Measurements from ENCODE around the gene ARGFX.
"Not testable (repeated sequence)": the region's sequence is repeated elsewhere in the genome, so short reads cannot be mapped to it uniquely, and the experiment has no call there.

The ARGFX gene

DNA sequence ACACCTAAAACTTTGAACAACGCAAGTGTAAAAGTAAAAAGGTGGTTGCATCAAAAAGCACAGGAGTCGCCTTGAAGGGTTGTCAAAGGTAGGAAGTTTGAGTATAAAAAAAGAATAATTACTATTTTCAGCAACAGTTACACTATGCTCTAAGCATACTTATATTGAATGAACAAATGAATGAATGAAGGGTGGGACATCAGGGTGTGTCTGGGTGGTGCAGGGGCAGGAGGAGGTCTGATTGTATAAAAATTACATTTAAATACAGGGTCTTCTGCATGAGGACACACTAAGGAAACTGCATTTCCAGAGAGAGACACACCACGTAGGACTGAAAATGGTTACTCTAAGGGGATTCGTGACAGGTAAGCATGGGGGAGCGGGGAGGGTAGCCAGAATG is at the start of gene ARGFX:
Gene ARGFX (plus strand): TSS at position 301 of the 400 bp plus-strand sequence. CDS start 2,765 bp downstream, outside the sequence.
- in situ Hi-C loops (cut with MboI; ENCODE audit: low sequenced_read_pairs), result no loop called here

DNA sequence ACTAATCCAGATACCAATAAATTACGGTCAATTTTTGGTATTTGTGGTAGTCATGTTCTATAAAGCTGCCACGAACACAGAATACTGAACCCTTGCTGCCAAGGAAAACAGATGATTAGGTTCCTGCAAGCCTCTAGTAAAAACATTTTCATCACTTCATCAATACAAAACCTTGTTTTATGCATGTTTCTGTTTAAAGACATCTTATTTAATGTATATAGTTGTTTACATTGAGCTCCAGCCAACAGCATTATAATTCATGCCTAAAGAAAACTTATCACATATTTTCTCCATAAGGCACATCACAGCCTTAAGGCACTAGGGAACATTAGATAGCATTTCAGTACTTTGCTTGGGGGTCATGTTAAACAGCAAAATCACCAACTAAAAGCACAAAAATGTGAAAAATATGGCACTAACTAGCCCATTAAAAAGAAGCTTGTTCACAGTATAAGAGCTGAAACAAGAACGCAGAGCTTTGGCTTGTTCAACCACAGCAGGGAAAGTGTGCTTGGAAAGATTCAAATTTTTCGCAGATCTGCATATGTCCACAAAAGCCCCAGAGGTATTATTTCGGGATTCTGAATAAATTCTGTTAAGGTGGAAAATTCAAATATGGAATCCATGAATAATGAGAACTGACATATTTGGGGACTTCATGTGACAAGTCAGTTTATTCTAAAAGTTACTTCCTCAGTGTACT is 49.6 kb upstream of the ARGFX start:
- in situ Hi-C loops (cut with MboI; ENCODE audit: low sequenced_read_pairs), result no loop called here

DNA sequence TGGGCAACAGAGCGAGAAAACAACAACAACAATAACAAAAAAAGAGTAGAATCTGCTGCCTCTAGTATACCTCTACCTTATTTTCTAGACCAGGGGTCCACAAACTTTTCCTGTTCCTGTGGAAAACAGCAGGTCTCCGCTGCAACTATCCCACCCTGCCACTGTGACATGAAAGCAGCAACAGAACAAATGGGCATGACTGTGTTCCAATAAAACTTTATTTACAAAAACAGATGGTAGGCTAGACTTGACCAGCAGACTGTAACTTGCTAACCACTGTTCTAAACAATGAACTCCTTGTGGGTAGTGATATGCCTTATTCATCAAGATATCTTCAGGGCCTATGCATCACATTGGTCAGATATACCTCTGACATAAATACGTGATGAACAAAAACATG is 47.2 kb upstream of the ARGFX start:
- in situ Hi-C loops (cut with MboI; ENCODE audit: low sequenced_read_pairs), result no loop called here

DNA sequence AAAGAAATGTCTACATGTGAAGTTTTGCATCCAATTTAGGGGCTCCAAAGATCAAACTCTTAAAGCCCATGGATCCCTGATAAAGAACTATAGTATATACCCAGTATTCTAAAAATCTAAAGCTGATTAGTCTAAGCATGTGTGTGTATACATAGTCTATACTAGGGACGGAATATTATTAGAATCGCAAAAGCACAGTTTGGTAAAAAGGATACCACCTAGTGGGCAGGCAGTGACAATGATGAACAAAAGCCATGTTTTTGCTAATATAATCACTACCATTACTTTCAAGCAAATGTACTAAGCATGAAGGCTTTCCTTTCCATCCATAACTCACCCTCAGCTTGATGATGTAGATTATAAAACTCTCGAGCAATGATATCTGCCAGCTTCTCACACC is 38.4 kb upstream of the ARGFX start:
- in situ Hi-C loops (cut with MboI; ENCODE audit: low sequenced_read_pairs), result loop anchor here (25.0 kb wide), 1 partner anchor 558 kb away; no protein-coding TSS in a partner anchor

DNA sequence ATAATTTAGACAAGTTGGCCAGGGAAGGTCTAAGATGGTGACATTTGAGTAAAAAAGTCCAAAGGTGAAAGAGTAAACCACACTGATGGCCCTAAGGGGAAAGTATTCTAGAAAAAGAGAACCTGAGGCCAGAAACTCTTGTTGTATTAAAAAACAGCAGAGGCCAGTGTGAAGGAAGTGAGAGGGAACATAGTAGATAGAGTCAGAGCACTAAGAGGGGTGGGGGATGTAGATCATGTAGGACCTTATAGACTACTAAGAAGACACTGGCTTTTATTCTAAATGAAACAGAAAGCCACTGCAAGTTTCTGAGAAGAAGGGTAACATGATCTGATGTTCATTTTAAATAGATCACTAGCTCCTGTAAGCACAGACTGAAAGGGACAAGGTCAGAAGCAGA is 36.5 kb upstream of the ARGFX start:
- in situ Hi-C loops (cut with MboI; ENCODE audit: low sequenced_read_pairs), result loop anchor here (25.0 kb wide), 1 partner anchor 556 kb away; no protein-coding TSS in a partner anchor

DNA sequence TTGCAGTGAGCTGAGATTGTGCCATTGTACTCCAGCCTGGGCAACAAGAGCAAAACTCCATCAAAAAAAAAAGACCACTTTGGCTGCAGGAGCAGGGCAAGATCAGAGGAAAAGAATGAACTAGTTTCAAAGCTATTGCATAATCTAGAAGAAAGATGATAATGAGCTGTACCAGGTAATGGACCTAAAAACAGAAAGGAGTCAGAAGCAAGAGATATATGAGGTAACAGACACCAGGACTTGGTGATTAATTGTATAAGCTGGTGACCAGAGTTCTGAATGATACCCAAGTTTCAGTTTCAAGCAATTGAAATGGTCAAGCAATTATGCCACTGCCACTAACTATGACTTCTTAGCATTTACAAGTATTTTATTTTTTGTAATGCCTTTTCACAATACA is 24.8 kb upstream of the ARGFX start:
- in situ Hi-C loops (cut with MboI; ENCODE audit: low sequenced_read_pairs), result loop anchor here (25.0 kb wide), 1 partner anchor 544 kb away; no protein-coding TSS in a partner anchor

DNA sequence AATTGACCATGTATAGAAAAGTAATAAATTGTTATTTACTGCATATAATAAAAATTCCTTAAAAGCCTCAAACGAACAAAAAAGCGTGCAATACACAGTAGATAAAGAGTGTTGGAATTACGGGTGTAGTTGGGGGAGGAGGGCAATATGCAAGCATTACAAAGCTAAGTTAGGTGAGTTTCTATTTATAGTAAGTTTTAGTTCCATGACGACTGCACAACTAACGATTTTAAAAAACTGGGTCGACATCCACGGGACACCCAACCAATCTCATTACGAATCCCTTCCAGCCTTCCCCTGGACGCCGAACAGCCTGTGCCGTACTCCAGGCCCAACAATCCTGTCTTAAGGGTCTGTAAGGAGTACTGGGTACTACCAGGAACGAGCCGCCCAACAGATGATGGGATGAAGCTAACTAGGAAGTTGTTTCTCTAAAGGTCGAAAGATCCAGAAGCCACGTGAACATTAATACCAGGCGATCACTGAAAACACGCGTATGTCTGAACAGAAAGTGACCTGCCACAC is 22.6 kb upstream of the ARGFX start:
- in situ Hi-C loops (cut with MboI; ENCODE audit: low sequenced_read_pairs), result loop anchor here (25.0 kb wide), 1 partner anchor 542 kb away; no protein-coding TSS in a partner anchor

DNA sequence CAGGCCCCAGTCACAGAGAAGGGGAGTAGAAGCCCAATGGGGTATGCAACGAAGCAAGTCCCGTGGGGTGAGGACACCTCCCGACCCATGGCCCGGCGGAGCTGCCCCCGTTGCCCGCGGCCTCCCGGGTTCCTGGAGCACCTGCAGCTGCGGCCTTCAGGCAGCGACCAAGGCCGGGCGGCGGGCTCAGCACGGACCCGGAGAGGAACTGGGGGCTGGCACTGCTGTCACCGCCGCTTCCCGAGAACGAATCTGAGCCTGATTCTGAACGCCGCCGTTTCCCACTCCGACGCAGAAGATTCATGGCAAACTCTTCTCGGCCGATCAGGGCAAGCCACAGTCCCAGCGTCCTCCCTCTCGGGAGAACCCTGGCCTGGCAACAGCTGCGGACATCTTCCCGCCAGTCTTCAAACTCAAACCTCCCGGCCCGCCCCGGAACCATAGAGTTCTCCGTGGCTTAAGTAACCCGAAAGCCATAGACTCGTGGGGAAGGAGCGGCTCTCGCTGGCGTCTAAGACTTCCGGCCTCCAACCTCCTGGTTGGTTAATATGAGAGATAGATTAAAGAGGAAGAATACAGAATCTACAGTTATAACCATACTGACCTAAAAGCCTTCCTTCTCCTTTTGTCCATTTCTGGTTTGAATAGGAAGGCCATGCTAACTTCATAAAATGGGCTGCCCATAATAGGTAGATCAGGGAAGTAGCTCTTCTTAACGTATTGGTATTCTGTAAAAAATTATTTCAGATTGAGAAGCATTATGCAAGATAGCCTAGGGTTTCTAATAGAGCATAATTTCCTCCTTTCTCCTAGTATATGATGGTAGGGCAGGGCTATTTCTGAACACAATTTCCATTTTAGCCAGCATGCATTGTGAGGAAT is 21.9 kb upstream of the ARGFX start, which contains the start of gene POLQ:
Gene POLQ (minus strand): TSS at position 415 of the 882 bp plus-strand sequence. CDS start 111 bp downstream, at position 304.
- in situ Hi-C loops (cut with MboI; ENCODE audit: low sequenced_read_pairs), result loop anchor here (25.0 kb wide), 1 partner anchor 541 kb away; no protein-coding TSS in a partner anchor

DNA sequence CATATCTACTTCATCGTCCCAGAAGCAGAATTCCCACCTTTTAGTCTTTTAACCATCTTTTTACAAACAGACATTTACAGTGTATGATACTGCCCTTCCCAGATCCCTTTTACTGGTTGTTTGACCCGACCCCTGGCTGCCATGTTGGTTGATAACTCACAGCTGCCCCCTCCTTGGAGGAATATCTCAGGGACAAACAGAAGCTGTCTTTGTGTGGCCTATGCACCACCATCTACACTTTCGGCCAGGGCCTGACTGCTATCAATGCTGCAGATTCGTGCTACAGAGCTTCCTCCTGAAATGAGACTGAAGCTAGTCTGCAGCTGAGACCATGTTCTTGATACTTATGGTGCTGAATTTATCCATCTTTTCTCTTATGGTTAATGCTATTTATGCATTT is 15.4 kb upstream of the ARGFX start:
- in situ Hi-C loops (cut with MboI; ENCODE audit: low sequenced_read_pairs), result no loop called here

DNA sequence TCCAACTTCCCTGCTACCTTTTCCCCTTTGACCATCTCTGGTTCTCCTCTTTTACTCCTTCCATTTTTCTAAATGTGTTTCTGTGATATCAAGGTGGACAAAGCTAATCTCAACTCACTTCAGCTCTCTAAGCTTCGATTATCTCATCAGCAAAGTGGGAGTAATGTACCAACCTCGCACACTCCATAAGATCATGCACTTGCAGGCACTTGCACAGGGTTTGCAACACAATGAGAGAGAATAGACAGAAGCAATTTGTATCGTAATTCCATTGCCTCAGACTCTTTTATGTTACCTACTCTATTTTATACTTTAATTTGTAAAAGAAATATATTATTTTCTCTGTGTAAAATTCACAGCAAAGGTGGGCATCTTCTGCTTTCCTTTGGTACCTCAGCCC is 15.0 kb upstream of the ARGFX start:
- in situ Hi-C loops (cut with MboI; ENCODE audit: low sequenced_read_pairs), result no loop called here

DNA sequence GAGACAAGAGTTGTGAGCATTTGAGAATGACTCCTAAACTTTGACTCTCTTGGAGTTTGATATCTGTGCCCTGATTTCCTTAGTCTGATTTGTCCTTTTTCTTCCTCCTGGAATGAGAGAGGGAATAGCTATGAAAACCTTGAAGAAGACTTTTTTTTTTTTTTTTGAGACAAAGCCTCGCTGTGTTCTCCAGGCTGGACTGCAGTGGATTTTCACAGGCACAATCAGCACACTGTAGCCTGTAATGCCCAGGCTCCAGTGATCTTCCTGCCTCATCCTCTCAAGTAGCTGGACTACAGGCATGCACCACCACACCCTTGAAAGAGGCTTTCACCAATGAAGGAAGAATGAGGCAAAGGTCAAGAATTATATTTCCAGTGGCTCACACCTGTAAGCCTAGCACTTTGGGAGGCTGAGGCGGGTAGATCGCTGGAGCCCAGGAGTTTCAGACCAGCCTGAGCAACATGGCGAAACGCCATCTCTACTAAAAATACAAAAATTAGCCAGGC is 10.3 kb upstream of the ARGFX start:
- in situ Hi-C loops (cut with MboI; ENCODE audit: low sequenced_read_pairs), result no loop called here

DNA sequence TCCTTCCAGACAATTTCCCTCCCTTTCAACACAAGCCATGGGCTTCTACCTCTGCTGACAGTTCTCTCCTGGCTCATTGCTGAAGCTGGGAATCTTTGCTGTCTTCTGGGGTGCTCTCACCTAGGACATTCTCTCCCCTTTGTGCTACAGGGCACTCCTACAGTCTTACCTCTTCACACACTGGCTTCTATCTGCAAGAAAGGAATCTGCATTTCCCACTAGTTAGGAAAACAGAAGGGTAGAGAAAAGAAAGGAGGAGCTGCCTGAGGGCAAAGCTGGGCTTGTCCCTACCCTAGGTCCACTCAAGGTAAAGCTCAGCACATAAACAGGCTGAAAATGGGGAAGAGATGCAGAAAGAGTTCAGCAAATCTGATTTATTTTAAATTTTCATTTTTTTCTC is 5.6 kb upstream of the ARGFX start:
- in situ Hi-C loops (cut with MboI; ENCODE audit: low sequenced_read_pairs), result no loop called here

DNA sequence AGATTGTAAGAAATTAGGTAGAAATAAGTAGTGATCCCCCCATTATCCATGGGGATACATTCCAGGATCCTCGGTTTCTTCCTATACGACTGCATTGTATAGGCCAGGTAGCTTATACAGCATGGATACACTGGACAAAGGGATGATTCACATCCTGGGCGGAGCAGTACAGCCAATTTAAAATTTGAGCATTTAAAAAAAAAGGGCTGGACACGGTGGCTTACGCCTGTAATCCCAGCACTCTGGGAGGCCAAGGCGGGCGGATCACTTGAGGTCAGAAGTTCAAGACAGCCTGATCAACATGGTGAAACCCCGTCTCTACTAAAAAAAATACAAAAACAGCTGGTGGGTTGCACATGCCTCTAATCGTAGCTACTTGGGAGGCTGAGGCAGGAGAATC is 976 bp upstream of the ARGFX start:
- in situ Hi-C loops (cut with MboI; ENCODE audit: low sequenced_read_pairs), result no loop called here

DNA sequence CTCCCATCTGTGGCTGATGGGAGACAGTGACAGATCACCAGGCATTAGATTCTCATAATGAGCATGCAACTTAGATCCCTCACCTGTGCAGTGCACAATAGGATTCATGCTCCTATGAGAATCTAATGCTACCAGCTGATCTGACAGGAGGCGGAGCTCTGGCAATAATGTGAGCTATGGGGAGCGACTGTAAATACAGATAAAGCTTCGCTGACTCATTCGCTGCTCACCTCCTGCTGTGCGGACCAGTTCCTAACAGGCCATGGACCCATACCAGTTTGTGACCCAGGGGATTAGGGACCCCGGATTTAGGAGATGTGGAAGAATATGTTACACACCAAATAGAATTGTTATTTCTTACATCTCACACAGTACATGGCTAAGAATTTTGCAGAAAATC is 6.7 kb downstream of the ARGFX start:
- in situ Hi-C loops (cut with MboI; ENCODE audit: low sequenced_read_pairs), result no loop called here

DNA sequence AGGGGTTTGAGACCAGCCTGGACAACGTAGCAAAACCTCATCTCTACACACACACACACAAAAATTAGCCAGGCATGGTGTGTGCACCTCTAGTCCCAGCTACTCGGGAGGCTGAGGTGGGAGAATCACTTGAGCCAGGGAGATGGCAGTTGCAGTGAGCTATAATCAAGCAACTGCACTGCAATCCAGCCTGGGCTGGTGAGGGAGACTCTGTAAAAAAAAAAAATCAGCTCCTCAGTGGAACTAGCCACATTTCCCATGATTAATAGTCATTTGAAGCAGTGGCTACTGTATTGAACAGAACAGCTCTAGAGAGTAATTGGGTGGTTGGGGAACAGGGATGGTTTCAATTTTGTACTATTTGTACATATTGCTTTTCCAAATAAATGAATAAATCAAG is 13.9 kb downstream of the ARGFX start:
- in situ Hi-C loops (cut with MboI; ENCODE audit: low sequenced_read_pairs), result no loop called here

DNA sequence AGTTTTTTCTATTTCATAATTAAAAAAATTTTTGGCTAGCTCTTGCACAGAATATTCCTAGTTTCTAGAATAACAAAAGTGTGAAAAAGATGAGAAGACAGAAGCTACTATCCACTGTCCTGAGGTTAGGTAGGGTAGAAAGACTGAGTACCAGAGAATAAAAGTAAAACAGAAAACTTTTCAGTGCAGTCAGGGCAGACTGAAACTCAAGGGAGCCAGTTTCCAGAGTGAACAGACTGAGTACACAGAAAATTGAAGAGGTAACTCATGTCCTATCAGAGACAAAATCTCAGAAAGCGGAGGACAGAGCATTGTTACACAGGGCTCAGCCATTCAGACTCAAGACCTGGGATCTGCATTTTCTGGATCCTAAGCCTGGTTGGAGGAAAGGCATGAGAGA is 16.7 kb downstream of the ARGFX start:
- in situ Hi-C loops (cut with MboI; ENCODE audit: low sequenced_read_pairs), result no loop called here

DNA sequence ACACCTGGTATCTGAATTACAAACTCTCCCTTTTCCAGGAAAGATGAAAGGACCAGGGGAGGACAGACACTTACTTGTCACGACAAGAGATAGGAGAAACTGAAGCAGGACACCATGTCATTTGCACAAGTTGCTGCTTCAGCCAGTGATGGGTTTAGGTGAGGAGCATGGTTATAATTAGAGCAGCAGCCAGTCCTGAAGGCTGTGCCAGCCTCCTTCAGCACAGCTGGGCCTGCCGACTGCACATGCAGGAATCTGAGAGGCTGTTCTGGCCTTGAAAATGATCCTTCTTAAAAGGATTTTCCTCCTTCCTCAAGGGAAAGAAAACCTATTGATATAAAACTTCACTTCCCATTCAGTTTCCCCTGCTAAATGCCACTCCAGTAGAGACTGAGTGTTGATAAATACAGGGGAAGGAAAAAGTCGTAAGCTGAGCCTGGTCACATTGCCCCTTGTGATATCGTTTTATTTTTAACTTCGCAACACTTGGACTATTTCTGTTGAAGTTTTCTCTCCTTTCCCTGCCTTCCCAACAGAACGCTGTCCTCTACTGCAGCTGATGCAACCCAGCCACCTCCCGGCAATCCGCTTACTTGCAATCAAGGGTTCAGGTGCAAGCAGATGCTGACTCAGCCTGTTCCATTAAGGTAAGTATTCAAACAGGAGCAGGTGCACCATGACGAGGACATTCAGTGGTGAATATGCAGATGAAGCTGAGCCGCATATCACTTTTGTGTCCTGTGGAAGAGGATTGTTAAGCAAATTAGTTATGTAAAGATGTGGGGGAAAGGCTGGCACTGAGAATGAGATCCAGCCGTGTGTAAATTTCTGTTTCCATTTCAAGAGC is 25.3 kb downstream of the ARGFX start, which contains the start of gene FBXO40:
Gene FBXO40 (plus strand): TSS at position 524 of the 847 bp plus-strand sequence. CDS start 27,197 bp downstream, outside the sequence.
- in situ Hi-C loops (cut with MboI; ENCODE audit: low sequenced_read_pairs), result no loop called here

DNA sequence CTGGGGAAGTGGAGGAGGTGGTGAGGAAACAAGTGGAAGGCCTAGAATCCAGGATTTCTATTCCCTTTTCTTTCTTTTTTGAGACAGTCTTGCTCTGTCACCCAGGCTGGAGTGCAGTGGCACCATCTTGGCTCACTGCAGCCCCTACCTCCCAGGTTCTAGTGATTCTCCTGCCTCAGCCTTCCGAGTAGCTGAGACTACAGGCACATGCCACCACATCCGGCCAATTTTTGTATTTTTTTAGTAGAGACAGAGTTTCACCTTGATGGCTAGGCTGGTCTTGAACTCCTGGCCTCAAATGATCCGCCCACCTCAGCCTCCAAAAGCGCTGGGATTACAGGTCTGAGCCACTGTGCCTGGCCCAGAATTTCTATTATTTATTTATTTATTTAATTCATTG is 26.1 kb downstream of the ARGFX start:
- in situ Hi-C loops (cut with MboI; ENCODE audit: low sequenced_read_pairs), result not testable (repeated sequence)

DNA sequence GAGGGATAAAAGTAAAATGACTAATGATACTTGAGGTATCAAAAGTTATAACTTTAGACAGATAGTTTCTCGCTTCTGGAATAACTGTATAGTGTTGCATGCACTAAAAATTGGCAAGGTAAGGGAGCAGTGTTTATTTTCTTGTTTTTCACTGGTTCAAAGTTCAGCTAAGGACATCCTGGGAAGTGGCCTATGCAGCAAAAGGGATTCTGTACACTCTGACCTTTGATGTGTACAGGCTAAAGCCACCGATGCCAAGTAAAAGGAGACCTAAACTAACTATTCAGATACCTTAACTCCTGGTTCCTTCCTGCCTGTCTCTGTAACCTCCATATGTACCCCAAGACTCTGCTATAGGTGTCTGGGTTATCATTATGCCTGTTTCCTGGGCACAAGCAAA is 27.1 kb downstream of the ARGFX start:
- in situ Hi-C loops (cut with MboI; ENCODE audit: low sequenced_read_pairs), result no loop called here

DNA sequence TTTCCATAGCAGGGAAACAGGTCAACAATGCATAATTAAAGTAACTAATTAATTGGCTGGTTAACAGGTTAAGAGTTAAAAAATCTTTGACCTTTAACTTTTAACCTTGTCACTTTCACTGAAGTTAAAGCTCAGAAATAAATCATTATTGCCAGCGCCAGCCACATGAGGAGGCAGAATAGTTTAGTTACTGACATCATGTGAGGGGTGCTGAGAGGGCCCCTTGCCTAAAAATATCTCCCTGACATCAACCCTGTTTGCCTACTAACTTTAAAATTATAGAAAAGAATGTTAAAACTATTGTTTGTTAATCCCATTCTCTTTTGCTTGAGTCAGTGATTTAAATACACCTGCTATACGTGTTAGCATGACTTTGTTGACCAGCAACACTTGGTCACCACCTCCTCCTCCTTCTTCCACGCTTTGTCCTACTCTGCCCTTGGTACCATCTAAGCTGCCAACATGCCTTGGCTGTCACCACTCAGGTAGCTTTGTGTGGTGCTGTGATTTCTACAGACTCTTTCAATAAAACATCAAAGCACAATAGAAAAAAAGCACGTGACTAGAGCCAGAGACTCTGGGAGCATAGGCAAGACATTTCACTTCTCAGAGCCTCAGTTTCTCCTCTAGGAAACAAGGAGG is 28.1 kb downstream of the ARGFX start:
- in situ Hi-C loops (cut with MboI; ENCODE audit: low sequenced_read_pairs), result no loop called here

Data from HL-60/S4 treated with retinoic acid at 250 ng/mL for 4 days and 3 days (cell line).